ENCODE results near the gene AVPR2. TPM values are rescaled to one million over a fixed set of nuclear protein-coding genes. Genes with fewer than 3 reads are reported as not detected.

The AVPR2 gene
- total RNA-seq, 1 experiment from 2014 or later = 10.6 TPM

DNA sequence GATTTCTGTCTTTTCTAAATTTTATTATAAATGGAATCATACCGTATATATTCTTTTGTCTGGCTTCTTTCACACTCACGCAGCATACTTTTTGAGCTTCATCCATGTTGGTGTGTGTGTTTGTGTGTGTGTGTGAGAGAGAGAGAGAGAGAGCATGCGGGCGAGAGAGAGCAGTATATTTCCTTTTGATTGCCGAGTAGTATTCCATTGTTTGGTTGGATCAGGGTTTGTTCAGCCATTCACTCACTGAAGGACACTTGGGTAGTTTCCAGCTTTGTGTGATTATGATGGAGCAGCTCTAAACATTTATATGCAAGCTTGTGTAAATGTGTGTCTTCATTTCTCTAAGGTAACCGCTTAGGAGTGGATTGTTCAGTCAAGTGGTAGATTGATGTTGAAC lies 15.3 kb upstream of the AVPR2 start:
- Histone ChIP-seq H3K27ac (ENCODE audit: low read length) (peak overlapping the region; percentile 42; the same call in 1 of the 2 replicates), H3K36me3 (ENCODE audit: control insufficient read depth, insufficient read depth, low read length) (no peaks in the 10 kb centered on the region), H3K4me3 (ENCODE audit: low read depth in 2 of 2, low read length in 2 of 2) (no peak overlapping the region), H3K27me3 (ENCODE audit: control insufficient read depth, insufficient read depth, low read length) (no peaks in the 10 kb centered on the region), H3K9me3 (ENCODE audit: control insufficient read depth, insufficient read depth, low read depth, low read length) (no peaks in the 10 kb centered on the region), H3K4me1 (ENCODE audit: control insufficient read depth, insufficient read depth, low read length) (peaks cover 29% of the 10 kb centered on the region)
- no TSS peak for BruUV-seq (replicated peaks)
- POLR2A ChIA-PET = no interaction called here
- CTCF ChIA-PET = interaction anchor here (0.5 kb wide), 1 partner anchor 52 kb away, joined by 10 read pairs; no protein-coding TSS in a partner anchor
- DNase-seq (ENCODE audit: low read depth, low spot score) (no peak), ATAC-seq (no peak)
- intact Hi-C loops (cut with micrococcal nuclease; ENCODE audit: unreplicated experiment) (loop anchor here (10.0 kb wide), 2 partner anchors 84 to 124 kb away; partner anchors contain the start of gene PLXNB3), in situ Hi-C loops (cut with HindIII; ENCODE audit: low pct_unique_long_range_greater_than_20kb, low sequenced_read_pairs) (no loop called here)
- TF ChIP-seq CTCF (IDR thresholded peaks at IDR 0.05) (no peak), REST (IDR thresholded peaks at IDR 0.05; ENCODE audit: insufficient read depth in 1 of 2, low read depth in 2 of 2, low read length in 1 of 2) (no peak), SIN3A (IDR thresholded peaks at IDR 0.05; ENCODE audit: borderline replicate concordance, insufficient read depth, low read depth, low read length) (no peak), TCF7L2 (IDR thresholded peaks at IDR 0.05; ENCODE audit: low read depth, low read length) (no peak), POLR2AphosphoS5 (IDR thresholded peaks at IDR 0.05; ENCODE audit: low read depth, low read length) (no peak)

GRCh38 chrX:153897899-153898298 lies 6.6 kb upstream of the AVPR2 start:
- DNase-seq (ENCODE audit: low read depth, low spot score) (no peak), ATAC-seq (no peak)
- BruUV-seq (replicated peaks) = no TSS peak
- Histone ChIP-seq H3K27ac (ENCODE audit: low read length) (peak overlapping the region; percentile 67; the same call in 1 of the 2 replicates), H3K36me3 (ENCODE audit: control insufficient read depth, insufficient read depth, low read length) (no peaks in the 10 kb centered on the region), H3K27me3 (ENCODE audit: control insufficient read depth, insufficient read depth, low read length) (no peaks in the 10 kb centered on the region), H3K9me3 (ENCODE audit: control insufficient read depth, insufficient read depth, low read depth, low read length) (no peaks in the 10 kb centered on the region), H3K4me1 (ENCODE audit: control insufficient read depth, insufficient read depth, low read length) (peaks cover 28% of the 10 kb centered on the region), H3K4me3 (ENCODE audit: low read depth in 2 of 2, low read length in 2 of 2) (no peak overlapping the region)
- TF ChIP-seq REST (IDR thresholded peaks at IDR 0.05; ENCODE audit: insufficient read depth in 1 of 2, low read depth in 2 of 2, low read length in 1 of 2) = no peak
- TF ChIP-seq SIN3A (IDR thresholded peaks at IDR 0.05; ENCODE audit: borderline replicate concordance, insufficient read depth, low read depth, low read length) = no peak
- no peak for TF ChIP-seq CTCF (IDR thresholded peaks at IDR 0.05)
- no peak for TF ChIP-seq POLR2AphosphoS5 (IDR thresholded peaks at IDR 0.05; ENCODE audit: low read depth, low read length)
- no peak for TF ChIP-seq TCF7L2 (IDR thresholded peaks at IDR 0.05; ENCODE audit: low read depth, low read length)
- in situ Hi-C loops (cut with HindIII; ENCODE audit: low pct_unique_long_range_greater_than_20kb, low sequenced_read_pairs) = no loop called here
- CTCF ChIA-PET = no interaction called here
- POLR2A ChIA-PET = interaction anchor here (0.5 kb wide), 1 partner anchor 15 kb away, joined by 4 read pairs; no protein-coding TSS in a partner anchor
- intact Hi-C loops (cut with micrococcal nuclease; ENCODE audit: unreplicated experiment) = no loop called here
